Endothelial cell of umbilical vein (primary cell): ENCODE results near the gene LRRC10B.

Source experiments
- CTCF ChIP-seq, 2 donors: IDR thresholded peaks; 1 replicate in 1 of 2; 2 replicates in 1 of 2; pipeline ENCODE4 v1.5.1; 2011; ENCODE audit warnings: low read length in 2 of 2, mild to moderate bottlenecking in 2 of 2, moderate library complexity in 2 of 2, control low read depth in 1 of 2, inconsistent platforms in 1 of 2, low read depth in 1 of 2; ENCODE audit not compliant: insufficient read depth in 1 of 2; ENCODE audit errors: extremely low read depth in 1 of 2
- EZH2 ChIP-seq: IDR thresholded peaks from 2 replicates; pipeline ENCODE4 v1.6.1; 2012; ENCODE audit warnings: borderline replicate concordance, low read depth, mild to moderate bottlenecking, moderate library complexity, low read length, inconsistent platforms; ENCODE audit not compliant: severe bottlenecking
- JUN ChIP-seq: IDR thresholded peaks from 2 replicates; pipeline ENCODE4 v1.6.1; 2011; ENCODE audit warnings: borderline replicate concordance, low read depth; ENCODE audit not compliant: insufficient read length, insufficient read depth
- MAX ChIP-seq: IDR thresholded peaks from 2 replicates; pipeline ENCODE4 v1.6.1; 2011; ENCODE audit not compliant: insufficient read depth, insufficient read length
- MYC ChIP-seq: IDR thresholded peaks from one replicate; pipeline ENCODE4 v1.6.1; 2011; ENCODE audit warnings: mild to moderate bottlenecking, low read depth, low read length
- POLR2A ChIP-seq: IDR thresholded peaks from 2 replicates; pipeline ENCODE4 v1.6.1; 2012; ENCODE audit warnings: low read depth, mild to moderate bottlenecking, control low read depth, low read length
- POLR2AphosphoS5 ChIP-seq: IDR thresholded peaks from 2 replicates; pipeline ENCODE4 v1.6.1; 2012; ENCODE audit warnings: low read depth, mild to moderate bottlenecking, control low read depth, low read length, moderate library complexity; ENCODE audit not compliant: insufficient read depth

GRCh38 chr11:61539831-61540357 is 31.3 kb downstream of the LRRC10B start:
- no peak for TF ChIP-seq CTCF (IDR thresholded peaks at IDR 0.05; ENCODE audit: extremely low read depth in 1 of 2, insufficient read depth in 1 of 2, low read depth in 1 of 2, low read length in 2 of 2)
- no peak for TF ChIP-seq POLR2A
- TF ChIP-seq POLR2AphosphoS5 = no peak
- TF ChIP-seq EZH2 = no peak
- no peak for TF ChIP-seq JUN
- TF ChIP-seq MYC = no peak
- TF ChIP-seq MAX = no peak
